Measurements from ENCODE around the gene DNER. TPM values are rescaled to one million over a fixed set of nuclear protein-coding genes. Genes with fewer than 3 reads are reported as not detected.

Gene DNER
- total and polyA plus RNA-seq, 2 experiments from 2014 or later: 4.7 to 8.8 TPM

GRCh38 chr2:229370509-229370908, 343.8 kb downstream of the DNER start:
- H3K4me1 ChIP-seq (ENCODE audit: insufficient read depth): no peaks in the 10 kb centered on the region
- ATAC-seq: no peak

More at GRCh38 chr2:229370509-229370908, 343.8 kb downstream of the DNER start:
- Histone ChIP-seq H3F3A (replicated peaks; ENCODE audit: low read depth) (no peaks in the 10 kb centered on the region), H3K4me2 (no peak overlapping the region), H3K9me2 (ENCODE audit: insufficient read depth) (peaks cover 6% of the 10 kb centered on the region; the same call in 1 of the 2 replicates), H3K27me3 (ENCODE audit: insufficient read depth) (no peaks in the 10 kb centered on the region), H3K36me3 (ENCODE audit: insufficient read depth) (no peaks in the 10 kb centered on the region; the same call in 1 of the 2 replicates), H4K20me1 (replicated peaks; ENCODE audit: insufficient read depth) (no peaks in the 10 kb centered on the region), H3K27ac (ENCODE audit: low read depth) (no peak overlapping the region), H2AFZ (no peak overlapping the region), H3K79me2 (replicated peaks; ENCODE audit: insufficient read depth) (no peaks in the 10 kb centered on the region), H3K4me3 (no peak overlapping the region)
- Mint-ChIP-seq H3K27ac (no peak overlapping the region), H3K36me3 (ENCODE audit: low read depth) (no peaks in the 10 kb centered on the region), H3K4me1 (no peaks in the 10 kb centered on the region), H3K27me3 (ENCODE audit: insufficient read depth, low read depth, poor library complexity) (peaks cover 3% of the 10 kb centered on the region), H3K9me3 (0 out of 3 replicates have a peak, but pooled peaks cover 3% of the 10 kb centered on the region), H3K4me3 (no peak overlapping the region)
- no peak for TF ChIP-seq NANOG (IDR thresholded peaks at IDR 0.05; ENCODE audit: borderline replicate concordance)
- no peak for TF ChIP-seq POLR2AphosphoS5 (IDR thresholded peaks at IDR 0.05; ENCODE audit: low read depth)
- TF ChIP-seq REST (IDR thresholded peaks at IDR 0.05; ENCODE audit: unreplicated experiment): no peak
- TF ChIP-seq CREB1 (CRISPR knock-in tag; IDR thresholded peaks at IDR 0.05; ENCODE audit: low read depth): no peak
- TF ChIP-seq EZH2 (IDR thresholded peaks at IDR 0.05; ENCODE audit: low read depth, unreplicated experiment): no peak
- TF ChIP-seq STAT1 (IDR thresholded peaks at IDR 0.05; ENCODE audit: unreplicated experiment): no peak
- TF ChIP-seq EZH2phosphoT487 (IDR thresholded peaks at IDR 0.05; ENCODE audit: unreplicated experiment): no peak
- no peak for TF ChIP-seq CTCF (conservative IDR thresholded peaks at IDR 0.05; ENCODE audit: low read depth in 2 of 2)
- TF ChIP-seq ZNF462 (CRISPR knock-in tag; IDR thresholded peaks at IDR 0.05): no peak
- no peak for DNase-seq (ENCODE audit: low spot score)

Data from GM23338 (cell line).